ENCODE results near the gene CPA1.

DNA sequence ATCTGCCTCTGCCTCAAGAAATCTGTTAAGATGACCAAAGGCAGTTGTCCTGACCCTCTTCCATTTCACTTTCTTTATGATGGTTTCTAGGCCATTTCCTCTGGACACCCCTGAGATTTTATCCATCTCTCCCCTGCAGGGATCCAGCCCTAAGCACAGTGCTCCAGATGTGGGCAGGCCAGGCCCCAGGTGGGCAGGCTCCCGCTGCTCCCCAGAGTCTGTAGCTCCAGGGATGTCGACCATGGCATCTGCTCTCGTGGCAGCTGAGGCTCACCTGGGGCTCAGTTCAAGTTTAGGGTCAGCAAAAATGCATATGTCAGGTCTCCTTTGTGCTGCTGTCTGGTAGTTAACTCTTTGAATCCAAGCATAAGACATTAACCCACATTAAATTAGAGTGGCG lies 48.7 kb downstream of the CPA1 start:
- no peak for TF ChIP-seq CTCF (IDR thresholded peaks at IDR 0.05; ENCODE audit: low read depth, low read length, poor library complexity, severe bottlenecking)
- TF ChIP-seq EZH2phosphoT487 (IDR thresholded peaks at IDR 0.05; ENCODE audit: borderline replicate concordance, low read length), result no peak

All from DOHH2 (cell line).